GM12892 (cell line): ENCODE results near the gene LRRC15.

Experiments
- DNase-seq: peaks from one replicate; pipeline ENCODE4 v3.0.0; 2011; ENCODE audit not compliant: insufficient read length
- FAIRE-seq: peaks from 2 replicates; lab custom pipeline; 2011; peaks lifted over from hg19 to GRCh38; lab: Jason Lieb, UNC
- POLR2A ChIP-seq: IDR thresholded peaks from 2 replicates; pipeline ENCODE4 v1.6.1; 2011; ENCODE audit warnings: low read depth, low read length, control low read depth
- POLR2AphosphoS5 ChIP-seq: IDR thresholded peaks from 2 replicates; pipeline ENCODE4 v1.6.1; 2011; ENCODE audit warnings: low read depth, low read length, control low read depth
- TAF1 ChIP-seq: IDR thresholded peaks from 2 replicates; pipeline ENCODE4 v1.6.1; 2011; ENCODE audit warnings: low read depth, mild to moderate bottlenecking, control low read depth, low read length, borderline replicate concordance

The LRRC15 gene

DNA sequence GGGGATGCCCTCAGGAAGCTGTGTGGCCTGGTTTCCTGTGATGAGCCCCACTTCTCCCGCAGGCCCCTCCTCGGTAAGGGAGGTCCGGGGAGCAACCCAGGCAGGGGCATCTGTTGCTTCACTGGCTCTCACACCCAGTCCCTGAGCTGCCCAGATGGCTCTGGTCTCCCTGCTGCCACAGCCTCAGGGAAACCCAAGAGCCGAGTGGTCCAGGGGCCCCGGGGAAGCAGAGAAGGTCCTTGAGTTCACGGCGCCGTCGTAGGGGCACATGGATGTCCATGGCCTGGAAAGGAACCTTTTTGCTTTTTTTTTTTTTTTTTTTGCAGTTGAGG is 13.3 kb upstream of the LRRC15 start:
- no peak for TF ChIP-seq TAF1
- no peak for TF ChIP-seq POLR2A
- TF ChIP-seq POLR2AphosphoS5: no peak
- no peak for FAIRE-seq
- no peak for DNase-seq

GRCh38 chr3:194382196-194382891 is 12.8 kb upstream of the LRRC15 start:
- TF ChIP-seq POLR2AphosphoS5 (no peak), TAF1 (no peak), POLR2A (no peak)
- FAIRE-seq: no peak
- no peak for DNase-seq

- TF ChIP-seq POLR2AphosphoS5: no peak
- no peak for TF ChIP-seq TAF1
- no peak for TF ChIP-seq POLR2A
- FAIRE-seq (no peak), DNase-seq (no peak)
These were observed 11.9 kb upstream of the LRRC15 start for GRCh38 chr3:194381460-194381875.

GRCh38 chr3:194380326-194380725 is 10.8 kb upstream of the LRRC15 start:
- DNase-seq (no peak), FAIRE-seq (no peak)
- no peak for TF ChIP-seq POLR2AphosphoS5
- no peak for TF ChIP-seq POLR2A
- no peak for TF ChIP-seq TAF1

GRCh38 chr3:194379651-194380050 is 10.1 kb upstream of the LRRC15 start:
- TF ChIP-seq POLR2AphosphoS5: no peak
- no peak for TF ChIP-seq POLR2A
- no peak for DNase-seq
- FAIRE-seq: no peak

- FAIRE-seq (no peak), DNase-seq (no peak)
- TF ChIP-seq POLR2A: no peak
- TF ChIP-seq POLR2AphosphoS5: no peak
- TF ChIP-seq TAF1: no peak
These were observed 9.7 kb upstream of the LRRC15 start for GRCh38 chr3:194379231-194379630.

- DNase-seq (no peak), FAIRE-seq (no peak)
- TF ChIP-seq POLR2A: no peak
- TF ChIP-seq TAF1: no peak
- no peak for TF ChIP-seq POLR2AphosphoS5
These were observed 8.2 kb upstream of the LRRC15 start for GRCh38 chr3:194377708-194378107.

DNA sequence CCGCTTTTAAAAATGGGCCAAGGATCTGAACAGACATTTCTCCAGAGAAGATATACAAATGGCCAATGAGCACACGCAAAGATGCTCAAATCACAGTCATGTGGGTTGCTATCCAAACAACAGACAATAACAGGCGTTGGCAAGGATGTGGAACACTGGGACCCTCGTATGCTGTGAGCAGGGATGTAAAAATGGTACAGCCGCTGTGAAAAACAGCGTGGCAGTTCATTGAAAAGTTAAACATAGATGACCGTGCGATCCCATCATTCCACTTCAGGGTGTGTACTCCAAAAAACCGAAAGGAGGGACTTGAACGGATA is 6.7 kb upstream of the LRRC15 start:
- TF ChIP-seq POLR2AphosphoS5: no peak
- TF ChIP-seq POLR2A: no peak
- TF ChIP-seq TAF1: no peak
- DNase-seq (no peak), FAIRE-seq (no peak)

GRCh38 chr3:194375473-194376240 is 6.1 kb upstream of the LRRC15 start:
- FAIRE-seq: no peak
- TF ChIP-seq POLR2AphosphoS5 (no peak), POLR2A (no peak), TAF1 (no peak)
- DNase-seq: no peak

- TF ChIP-seq TAF1: no peak
- no peak for TF ChIP-seq POLR2AphosphoS5
- TF ChIP-seq POLR2A: no peak
- DNase-seq: no peak
- FAIRE-seq: no peak
These were observed 5.4 kb upstream of the LRRC15 start for GRCh38 chr3:194374935-194375334.

- no peak for FAIRE-seq
- no peak for DNase-seq
- no peak for TF ChIP-seq POLR2A
- no peak for TF ChIP-seq TAF1
- no peak for TF ChIP-seq POLR2AphosphoS5
These were observed 4.4 kb upstream of the LRRC15 start for GRCh38 chr3:194373899-194374298.

DNA sequence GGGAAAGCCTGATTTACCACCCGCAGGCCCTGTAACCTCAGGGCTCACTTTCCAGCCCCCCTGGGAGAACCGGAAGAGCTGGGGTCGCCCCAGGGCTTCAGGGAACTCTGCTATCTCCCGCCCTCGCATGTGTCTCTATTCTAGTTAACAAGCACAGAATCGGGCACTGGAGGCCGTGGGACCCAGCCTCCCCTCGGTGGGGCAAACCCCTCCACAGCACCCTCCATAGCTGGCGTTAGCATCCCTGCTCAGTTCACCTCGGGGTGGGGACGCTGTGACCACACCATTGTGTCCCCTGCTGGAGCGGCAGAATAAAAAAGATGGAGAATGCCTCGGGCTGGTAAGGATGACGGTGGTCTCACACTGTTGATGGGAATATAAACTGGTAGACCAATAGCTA is 3.5 kb upstream of the LRRC15 start:
- DNase-seq (no peak), FAIRE-seq (no peak)
- TF ChIP-seq TAF1: no peak
- TF ChIP-seq POLR2A: no peak
- TF ChIP-seq POLR2AphosphoS5: no peak
